GM12878 (cell line): ENCODE measurements around the gene GOLGA7B. TPM values are rescaled to one million over a fixed set of nuclear protein-coding genes. Genes with fewer than 3 reads are reported as not detected.

Experiments
- ATAC-seq: fragments of 200-7000 bp; cut with Tn5 transposase; 3 replicates; pipeline ENCODE4 v1.9.1; 2020; ENCODE audit warnings: mild to moderate bottlenecking, moderate library complexity
- BruUV-seq: library from RNA; stranded (reverse); fragments of 400-500 nt; replicated peaks from 2 replicates; lab custom pipeline; 2021; lab: Mats Ljungman, UMichigan
- CTCF ChIA-PET: fragments of 300-600 bp; sonication (Branson Sonifier 250); formaldehyde crosslinking; extraction: SDS; loops from one replicate; lab custom pipeline; 2021; ENCODE audit warnings: inconsistent platforms; lab: Yijun Ruan, JAX
- POLR2A ChIA-PET: fragments of 350-600 bp; formaldehyde crosslinking; extraction: SDS; loops from one replicate; lab custom pipeline; 2021; ENCODE audit warnings: inconsistent platforms; lab: Charles Lee
- RAD21 ChIA-PET: fragments of 300-600 bp; sonication (Branson Sonifier 250); formaldehyde crosslinking; loops from one replicate; lab custom pipeline; 2023; ENCODE audit warnings: antibody characterized with exemption; ENCODE audit not compliant: unreplicated experiment; lab: Charles Lee
- SMC1A ChIA-PET: fragments of 300-600 bp; sonication (Branson Sonifier 250); formaldehyde crosslinking; loops from one replicate; lab custom pipeline; 2023; ENCODE audit not compliant: unreplicated experiment, uncharacterized antibody; lab: Charles Lee
- DNase-seq: peaks from one replicate; pipeline ENCODE4 v3.0.0-alpha.2; 2011; ENCODE audit warnings: low read depth, low spot score
- FAIRE-seq: peaks from 3 replicates; lab custom pipeline; 2011; peaks lifted over from hg19 to GRCh38; lab: Jason Lieb, UNC
- H2AFZ ChIP-seq: 2 replicates; pipeline ENCODE4 v1.6.0; 2011; ENCODE audit warnings: low read depth, low read length, control low read depth; ENCODE audit not compliant: control insufficient read depth
- H3K27ac ChIP-seq: 2 replicates; pipeline ENCODE4 v1.5.1; 2011; ENCODE audit warnings: control low read depth; ENCODE audit not compliant: control insufficient read depth, insufficient read depth
- H3K27me3 ChIP-seq, 2 experiments: replicated peaks in 1 of 2; 2 replicates each; pipeline versions ENCODE4 v1.6.0 to v1.6.1; 2011; ENCODE audit warnings: low read length in 1 of 2; ENCODE audit not compliant: control insufficient read depth in 2 of 2, insufficient read depth in 2 of 2
- H3K36me3 ChIP-seq, 2 experiments: 2 replicates each; pipeline ENCODE4 v1.5.1; 2011; ENCODE audit warnings: low read length in 1 of 2; ENCODE audit not compliant: control insufficient read depth in 2 of 2, insufficient read depth in 2 of 2
- H3K4me1 ChIP-seq: 2 replicates; pipeline ENCODE4 v1.6.1; 2011; ENCODE audit warnings: mild to moderate bottlenecking, low read length, moderate library complexity, mixed read lengths; ENCODE audit not compliant: control insufficient read depth, insufficient read depth
- H3K4me2 ChIP-seq: 2 replicates; pipeline ENCODE4 v1.6.0; 2011; ENCODE audit warnings: control low read depth; ENCODE audit not compliant: control insufficient read depth, insufficient read depth
- H3K4me3 ChIP-seq: fragments of 200-600 bp; sonication (generic); 2 replicates; pipeline ENCODE4 v1.5.1; 2016
- H3K79me2 ChIP-seq: 2 replicates; pipeline ENCODE4 v1.6.0; 2011; ENCODE audit warnings: low read length; ENCODE audit not compliant: control insufficient read depth, insufficient read depth
- H3K9ac ChIP-seq: 2 replicates; pipeline ENCODE4 v1.8.0; 2011; ENCODE audit warnings: low read length, control low read depth, mixed read lengths; ENCODE audit not compliant: control insufficient read depth, insufficient read depth
- H3K9me3 ChIP-seq: replicated peaks from 3 replicates; pipeline ENCODE4 v1.5.1; 2011; ENCODE audit warnings: mild to moderate bottlenecking, low read length; ENCODE audit not compliant: control insufficient read depth, insufficient read depth
- H4K20me1 ChIP-seq: 2 replicates; pipeline ENCODE4 v1.6.0; 2011; ENCODE audit not compliant: control insufficient read depth, insufficient read depth
- PBX3 ChIP-seq: IDR thresholded peaks from 2 replicates; pipeline ENCODE4 v1.6.1; 2011; ENCODE audit warnings: mild to moderate bottlenecking, low read depth, low read length, moderate library complexity; ENCODE audit not compliant: insufficient replicate concordance
- RAD51 ChIP-seq: fragments of 450-650 bp; IDR thresholded peaks from 2 replicates; pipeline ENCODE4 v1.6.1; 2016; ENCODE audit warnings: moderate library complexity, mild to moderate bottlenecking, inconsistent platforms
- SMAD5 ChIP-seq: IDR thresholded peaks from 2 replicates; pipeline ENCODE4 v1.6.1; 2016; ENCODE audit warnings: antibody characterized with exemption, low read depth
- SUZ12 ChIP-seq: fragments of 200-600 bp; sonication (generic); IDR thresholded peaks from one replicate; pipeline ENCODE4 v1.6.1; 2018; ENCODE audit warnings: antibody characterized with exemption, mild to moderate bottlenecking; ENCODE audit not compliant: unreplicated experiment
- WGBS: methylation state at CpG from one replicate; pipeline ENCODE4 v1.1.6; 2016; ENCODE audit warnings: low lambda C conversion rate; ENCODE audit not compliant: insufficient replicate concordance, insufficient coverage; ENCODE audit errors: missing lambda C conversion rate; 5-methylcytosine and 5-hydroxymethylcytosine counted together
- in situ Hi-C: fragments of 300-500 bp; cut with MboI; formaldehyde crosslinking; loops from 9 replicates; pipeline ENCODE4 v1.14.3; 2018; ENCODE audit warnings: mixed read lengths
- intact Hi-C: fragments of 100-400 bp; cut with micrococcal nuclease; formaldehyde crosslinking; loops from one replicate; pipeline ENCODE4 v1.14.2; 2022; ENCODE audit not compliant: unreplicated experiment
- polyA plus RNA-seq, 11 experiments: library from polyadenylated mRNA; depleted of rRNA in 4 of 11; unstranded in 6 of 11; stranded (reverse) in 5 of 11; fragments of >200 nt; fragmentation: Nextera tagmentation in 4 of 11; fragmentation: Illumina TruSeq in 1 of 11; extraction: Ambion mirVana in 4 of 11; extraction: Trizol in 1 of 11; gene quantifications; 1 replicate in 1 of 11; 2 replicates in 10 of 11; pipeline versions ENCODE4 v1.2.1 to v1.2.3, GENCODE V29; 2011 to 2016; ENCODE audit warnings: inconsistent platforms in 2 of 11, missing spikeins in 2 of 11, low read depth in 1 of 11
- total RNA-seq, 4 experiments: library from RNA; depleted of rRNA in 3 of 4; stranded (reverse); fragments of >200 nt in 3 of 4; fragmentation: Illumina TruSeq in 1 of 4; extraction: Trizol in 1 of 4; gene quantifications; 2 replicates each; pipeline versions ENCODE4 v1.2.1 to v1.2.3, GENCODE V29; 2013 to 2021
- TF ChIP-seq, protein P1 (sequence below): fragments of 450-650 bp; IDR thresholded peaks from 2 replicates; pipeline ENCODE4 v1.6.1; 2016; ENCODE audit warnings: mild to moderate bottlenecking

The GOLGA7B gene
- total and polyA plus RNA-seq, 10 of the 15 experiments (the other 5 are each of a cell fraction or from before 2014, with no cell fraction given) = 0.01 to 0.02 (median 0.01) TPM; not detected in 7

DNA sequence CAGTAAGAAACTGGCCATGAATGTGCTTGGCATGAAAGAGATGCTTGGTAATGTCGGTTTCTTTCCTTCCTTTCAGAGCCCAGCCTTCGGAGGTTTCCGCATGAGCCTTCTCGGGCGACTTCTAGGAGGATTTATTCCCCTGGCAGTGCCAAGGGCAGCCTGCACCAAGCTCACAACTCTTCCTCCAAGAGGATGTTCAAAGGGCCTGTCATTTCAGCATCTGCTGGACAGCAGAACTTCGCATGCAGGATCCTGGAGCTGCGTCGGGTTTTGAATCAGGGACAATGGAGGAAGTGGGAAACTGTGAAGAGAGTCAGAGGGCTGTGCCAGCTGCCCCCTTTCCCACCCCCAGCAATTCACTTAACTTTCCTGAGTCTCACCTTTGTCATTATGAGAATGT lies 21.3 kb downstream of the GOLGA7B start:
- RAD21 ChIA-PET = no interaction called here
- H3K9me3 ChIP-seq = no peaks in the 10 kb centered on the region
- H3K4me3 ChIP-seq = no peak overlapping the region
- no peaks in the 10 kb centered on the region; a peak in 2 of 4 replicates for H3K27me3 ChIP-seq
- DNase-seq = no peak
- BruUV-seq = no TSS peak
- POLR2A ChIA-PET = no interaction called here
- in situ Hi-C loops = no loop called here
- H3K79me2 ChIP-seq = no peaks in the 10 kb centered on the region
- no peak for ATAC-seq
- no peak overlapping the region for H3K27ac ChIP-seq
- no peak overlapping the region for H2AFZ ChIP-seq
- 60% methylated on average over 8 of the region's 8 CpGs for WGBS
- no peaks in the 10 kb centered on the region for H4K20me1 ChIP-seq
- intact Hi-C loops = no loop called here
- FAIRE-seq = no peak
- no peak overlapping the region for H3K4me2 ChIP-seq
- CTCF ChIA-PET = interaction anchor here (3.8 kb wide), 1 partner anchor 79 kb away, joined by 42 read pairs; no protein-coding TSS in a partner anchor
- SMC1A ChIA-PET = interaction anchor here (1.4 kb wide), 1 partner anchor 170 kb away, joined by 3 read pairs; no protein-coding TSS in a partner anchor
- H3K9ac ChIP-seq = no peak overlapping the region
- TF ChIP-seq, protein P1, sequence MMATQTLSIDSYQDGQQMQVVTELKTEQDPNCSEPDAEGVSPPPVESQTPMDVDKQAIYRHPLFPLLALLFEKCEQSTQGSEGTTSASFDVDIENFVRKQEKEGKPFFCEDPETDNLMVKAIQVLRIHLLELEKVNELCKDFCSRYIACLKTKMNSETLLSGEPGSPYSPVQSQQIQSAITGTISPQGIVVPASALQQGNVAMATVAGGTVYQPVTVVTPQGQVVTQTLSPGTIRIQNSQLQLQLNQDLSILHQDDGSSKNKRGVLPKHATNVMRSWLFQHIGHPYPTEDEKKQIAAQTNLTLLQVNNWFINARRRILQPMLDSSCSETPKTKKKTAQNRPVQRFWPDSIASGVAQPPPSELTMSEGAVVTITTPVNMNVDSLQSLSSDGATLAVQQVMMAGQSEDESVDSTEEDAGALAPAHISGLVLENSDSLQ = no peak
- TF ChIP-seq RAD51 (no peak), SUZ12 (no peak), PBX3 (no peak), SMAD5 (no peak)
- peaks cover 3% of the 10 kb centered on the region; the same call in 1 of the 2 replicates for H3K4me1 ChIP-seq
- H3K36me3 ChIP-seq = no peaks in the 10 kb centered on the region
